ENCODE data around the gene TIPARP. TPM values are rescaled to one million over a fixed set of nuclear protein-coding genes. Genes with fewer than 3 reads are reported as not detected.

Gene TIPARP, protein sequence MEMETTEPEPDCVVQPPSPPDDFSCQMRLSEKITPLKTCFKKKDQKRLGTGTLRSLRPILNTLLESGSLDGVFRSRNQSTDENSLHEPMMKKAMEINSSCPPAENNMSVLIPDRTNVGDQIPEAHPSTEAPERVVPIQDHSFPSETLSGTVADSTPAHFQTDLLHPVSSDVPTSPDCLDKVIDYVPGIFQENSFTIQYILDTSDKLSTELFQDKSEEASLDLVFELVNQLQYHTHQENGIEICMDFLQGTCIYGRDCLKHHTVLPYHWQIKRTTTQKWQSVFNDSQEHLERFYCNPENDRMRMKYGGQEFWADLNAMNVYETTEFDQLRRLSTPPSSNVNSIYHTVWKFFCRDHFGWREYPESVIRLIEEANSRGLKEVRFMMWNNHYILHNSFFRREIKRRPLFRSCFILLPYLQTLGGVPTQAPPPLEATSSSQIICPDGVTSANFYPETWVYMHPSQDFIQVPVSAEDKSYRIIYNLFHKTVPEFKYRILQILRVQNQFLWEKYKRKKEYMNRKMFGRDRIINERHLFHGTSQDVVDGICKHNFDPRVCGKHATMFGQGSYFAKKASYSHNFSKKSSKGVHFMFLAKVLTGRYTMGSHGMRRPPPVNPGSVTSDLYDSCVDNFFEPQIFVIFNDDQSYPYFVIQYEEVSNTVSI
- 15.9 and 22.1 TPM in 2 replicates for total RNA-seq
- 8.6 and 11.8 TPM in 2 replicates for polyA plus RNA-seq
- 7.7 and 10.8 TPM in 2 replicates for polyA plus RNA-seq (2012)
- 5.3 and 9.9 TPM in 2 replicates for polyA minus RNA-seq (ENCODE audit: low replicate concordance)

DNA sequence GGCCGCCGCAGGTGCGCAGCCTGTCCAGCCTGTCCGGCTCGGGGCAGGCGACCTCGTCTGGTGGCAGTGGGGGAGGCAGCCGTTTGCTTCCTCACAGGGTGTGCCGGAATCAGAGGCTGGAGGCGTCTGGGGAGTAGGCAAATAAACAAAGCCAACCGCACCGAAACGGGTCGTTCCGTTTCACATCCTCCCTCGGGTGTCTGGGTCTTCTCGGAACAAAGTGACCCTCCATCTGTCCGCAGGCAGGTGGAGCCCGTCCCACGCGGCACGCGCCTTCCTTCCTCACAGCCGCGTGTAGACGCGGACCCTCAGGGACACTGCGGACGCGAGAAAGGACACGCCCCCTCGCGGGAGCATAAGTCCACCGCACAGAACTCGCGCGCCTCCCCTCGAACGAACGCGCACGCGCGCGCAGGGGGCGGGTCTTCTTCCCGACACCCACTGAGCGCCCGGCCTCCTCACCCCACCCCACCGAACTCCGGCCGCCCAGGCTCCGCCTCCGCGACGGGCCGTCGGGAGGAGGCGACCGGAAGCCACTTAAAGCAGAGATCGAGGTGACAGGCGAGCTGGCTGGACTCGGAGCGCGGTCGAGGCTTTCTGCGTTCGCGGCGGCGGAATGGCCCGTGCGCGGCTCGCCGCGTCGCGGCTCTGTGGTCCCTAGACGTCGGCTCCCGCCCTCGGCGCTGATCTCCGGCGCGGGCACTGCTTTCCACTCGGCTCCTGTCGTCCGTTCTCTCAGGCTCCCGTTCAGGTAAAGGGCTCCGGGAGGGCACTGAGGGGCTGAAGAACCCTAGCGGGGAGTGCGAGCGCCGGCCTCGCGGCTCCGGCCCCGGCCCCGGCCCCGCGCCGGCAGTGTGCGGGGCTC lies at the start of gene TIPARP:
TIPARP (plus strand) TSS at position 545 of the 865 bp plus-strand sequence. CDS start 3,108 bp downstream, outside the sequence.
- peak within 1 kb of the TSS; percentile 98 for H2AFZ ChIP-seq (ENCODE audit: low read length)
- peaks cover 3% of the 10 kb centered on the region for H3K36me3 ChIP-seq (ENCODE audit: control insufficient read depth, insufficient read depth, low read length)
- peak; percentile 96 to 97 for DNase-seq (ENCODE audit: low read depth in 2 of 2)
- TF ChIP-seq CTCF (conservative IDR thresholded peaks at IDR 0.05 in 1 of 2, IDR thresholded peaks at IDR 0.05 in 1 of 2; ENCODE audit: low read depth in 1 of 2, low read length in 2 of 2) (peak; percentile 43 to 50), EZH2 (IDR thresholded peaks at IDR 0.05; ENCODE audit: low read length, missing control alignments) (no peak)
- H3K79me2 ChIP-seq (ENCODE audit: control insufficient read depth, insufficient read depth, low read length) = peaks cover 48% of the 10 kb centered on the region
- H3K4me2 ChIP-seq (ENCODE audit: extremely low read depth, insufficient read depth, low read length) = peak within 1 kb of the TSS; percentile 89
- no peaks in the 10 kb centered on the region for H3K4me1 ChIP-seq (ENCODE audit: control insufficient read depth, extremely low read depth, insufficient read depth, low read length)
- H4K20me1 ChIP-seq (ENCODE audit: control insufficient read depth, extremely low read depth, insufficient read depth, low read length) = no peaks in the 10 kb centered on the region
- H3K4me3 ChIP-seq (replicated peaks in 1 of 4; ENCODE audit: control extremely low read depth in 1 of 4, insufficient read depth in 1 of 4, low read depth in 3 of 4, low read length in 4 of 4) = peak within 1 kb of the TSS; percentile 82 to 88 (median 86)
- H3K9me3 ChIP-seq (ENCODE audit: control insufficient read depth, insufficient read depth, low read depth, low read length) = no peaks in the 10 kb centered on the region
- H3K27me3 ChIP-seq (ENCODE audit: control insufficient read depth, insufficient read depth, low read length) = no peaks in the 10 kb centered on the region
- peak within 1 kb of the TSS; percentile 97 for H3K9ac ChIP-seq (ENCODE audit: insufficient read depth, low read length)
- H3K27ac ChIP-seq (ENCODE audit: insufficient read depth, low read length) = peak within 1 kb of the TSS; percentile 94

GRCh38 chr3:156626104-156626503 lies 48.3 kb upstream of the TIPARP start:
- Histone ChIP-seq H4K20me1 (ENCODE audit: control insufficient read depth, extremely low read depth, insufficient read depth, low read length) (no peaks in the 10 kb centered on the region), H3K27me3 (ENCODE audit: control insufficient read depth, insufficient read depth, low read length) (no peaks in the 10 kb centered on the region), H3K79me2 (ENCODE audit: control insufficient read depth, insufficient read depth, low read length) (no peaks in the 10 kb centered on the region)

More at GRCh38 chr3:156626104-156626503, 48.3 kb upstream of the TIPARP start:
- Histone ChIP-seq H3K9me3 (ENCODE audit: control insufficient read depth, insufficient read depth, low read depth, low read length) (no peaks in the 10 kb centered on the region), H3K4me2 (ENCODE audit: extremely low read depth, insufficient read depth, low read length) (no peak overlapping the region), H3K36me3 (ENCODE audit: control insufficient read depth, insufficient read depth, low read length) (no peaks in the 10 kb centered on the region), H3K9ac (ENCODE audit: insufficient read depth, low read length) (no peak overlapping the region), H2AFZ (ENCODE audit: low read length) (no peak overlapping the region), H3K4me3 (replicated peaks in 1 of 4; ENCODE audit: control extremely low read depth in 1 of 4, insufficient read depth in 1 of 4, low read depth in 3 of 4, low read length in 4 of 4) (no peak overlapping the region), H3K27ac (ENCODE audit: insufficient read depth, low read length) (no peak overlapping the region), H3K4me1 (ENCODE audit: control insufficient read depth, extremely low read depth, insufficient read depth, low read length) (no peaks in the 10 kb centered on the region)
- no peak for TF ChIP-seq CTCF (conservative IDR thresholded peaks at IDR 0.05 in 1 of 2, IDR thresholded peaks at IDR 0.05 in 1 of 2; ENCODE audit: low read depth in 1 of 2, low read length in 2 of 2)
- no peak for TF ChIP-seq EZH2 (IDR thresholded peaks at IDR 0.05; ENCODE audit: low read length, missing control alignments)
- DNase-seq (ENCODE audit: low read depth in 2 of 2) = peak in 1 of 2 donors; percentile 49
